Colon (tissue), 2 donors: ENCODE data around the gene SUSD4.
"Not testable (repeated sequence)": the region's sequence is repeated elsewhere in the genome, so short reads cannot be mapped to it uniquely, and the experiment has no call there.

Source experiments
- FAIRE-seq: peaks from 2 replicates; lab custom pipeline; 2012; peaks lifted over from hg19 to GRCh38; lab: Jason Lieb, UNC
- donor health status: control.
- donor health status: control.

Gene SUSD4

DNA sequence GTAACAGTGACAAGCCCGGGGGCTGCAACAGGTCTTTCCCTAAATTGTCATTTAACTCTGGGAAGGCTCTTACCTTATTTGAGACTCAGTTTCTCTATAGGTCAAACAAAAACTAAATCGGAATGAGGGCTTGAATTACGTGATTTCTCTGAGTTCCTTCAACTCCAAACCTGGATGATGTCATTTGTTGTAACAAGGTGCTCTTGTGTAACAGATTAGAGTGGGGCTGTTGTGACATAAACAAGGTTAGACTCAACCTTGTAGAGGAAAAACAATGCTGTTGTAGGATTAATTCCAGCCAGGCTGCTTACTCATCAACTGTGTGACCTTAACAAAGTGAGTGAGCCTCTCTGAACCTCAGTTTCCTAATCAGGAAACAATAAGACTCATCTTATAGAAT lies 74.4 kb downstream of the SUSD4 start:
- FAIRE-seq, result no peak

DNA sequence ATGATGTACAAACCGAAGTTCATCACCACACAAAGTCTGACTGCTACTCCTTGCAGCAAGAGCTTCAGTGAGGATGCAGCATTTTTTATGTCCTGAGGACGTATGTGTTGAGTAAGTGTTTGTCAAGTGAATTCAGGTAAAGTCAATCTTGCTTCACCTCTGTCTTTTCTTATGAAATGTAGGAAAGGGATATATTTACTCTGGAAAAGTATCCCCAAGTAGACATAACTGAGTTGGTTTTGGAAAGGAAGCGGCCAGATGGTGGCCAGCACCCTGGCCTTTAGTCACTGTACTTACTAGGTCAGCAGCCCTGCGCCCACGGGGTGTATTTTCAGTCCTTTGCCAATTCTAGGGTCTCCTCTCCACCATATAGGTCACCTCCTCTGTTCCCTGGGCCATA lies 75.2 kb downstream of the SUSD4 start:
- no peak for FAIRE-seq

DNA sequence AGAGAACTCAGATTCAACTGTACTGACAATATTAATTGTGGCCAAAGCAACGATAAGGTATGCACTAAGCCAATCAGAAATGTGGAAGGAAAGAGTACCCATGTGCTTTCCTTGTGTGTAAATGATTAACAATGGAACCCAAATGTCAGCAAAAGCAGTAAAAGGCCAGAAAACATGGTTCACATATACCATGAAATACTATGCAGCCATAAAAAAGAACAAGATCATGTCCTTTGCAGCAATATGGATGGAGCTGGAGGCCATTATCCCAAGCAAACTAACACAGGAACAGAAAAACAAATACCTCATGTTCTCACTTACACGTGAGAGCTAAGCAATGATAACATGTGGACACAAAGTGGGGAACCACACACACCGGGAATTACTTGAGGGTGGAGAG lies 78.5 kb downstream of the SUSD4 start:
- FAIRE-seq, result no peak

DNA sequence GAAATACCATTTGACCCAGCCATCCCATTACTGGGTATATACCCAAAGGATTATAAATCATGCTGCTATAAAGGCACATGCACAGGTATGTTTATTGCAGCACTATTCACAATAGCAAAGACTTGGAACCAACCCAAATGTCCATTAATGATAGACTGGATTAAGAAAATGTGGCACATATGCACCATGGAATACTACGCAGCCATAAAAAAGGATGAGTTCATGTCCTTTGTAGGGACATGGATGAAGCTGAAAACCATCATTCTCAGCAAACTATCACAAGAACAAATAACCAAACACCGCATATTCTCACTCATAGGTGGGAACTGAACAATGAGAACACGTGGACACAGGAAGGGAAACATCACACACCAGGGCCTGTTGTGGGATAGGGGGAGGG lies 80.3 kb downstream of the SUSD4 start:
- FAIRE-seq, result not testable (repeated sequence)

DNA sequence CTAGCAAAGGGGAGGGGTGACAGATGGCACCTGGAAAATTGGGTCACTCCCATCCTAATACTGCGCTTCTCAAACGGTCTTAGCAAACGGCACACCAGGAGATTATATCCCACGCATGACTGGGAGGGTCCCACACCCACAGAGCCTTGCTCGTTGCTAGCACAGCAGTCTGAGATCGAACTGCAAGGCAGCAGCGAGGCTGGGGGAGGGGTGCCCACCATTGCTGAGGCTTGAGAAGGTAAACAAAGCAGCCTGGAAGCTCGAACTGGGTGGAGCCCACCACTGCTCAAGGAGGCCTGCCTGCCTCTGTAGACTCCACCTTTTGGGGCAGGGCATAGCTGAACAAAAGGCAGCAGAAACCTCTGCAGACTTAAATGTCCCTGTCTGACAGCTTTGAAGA lies 85.7 kb downstream of the SUSD4 start:
- not testable (repeated sequence) for FAIRE-seq

DNA sequence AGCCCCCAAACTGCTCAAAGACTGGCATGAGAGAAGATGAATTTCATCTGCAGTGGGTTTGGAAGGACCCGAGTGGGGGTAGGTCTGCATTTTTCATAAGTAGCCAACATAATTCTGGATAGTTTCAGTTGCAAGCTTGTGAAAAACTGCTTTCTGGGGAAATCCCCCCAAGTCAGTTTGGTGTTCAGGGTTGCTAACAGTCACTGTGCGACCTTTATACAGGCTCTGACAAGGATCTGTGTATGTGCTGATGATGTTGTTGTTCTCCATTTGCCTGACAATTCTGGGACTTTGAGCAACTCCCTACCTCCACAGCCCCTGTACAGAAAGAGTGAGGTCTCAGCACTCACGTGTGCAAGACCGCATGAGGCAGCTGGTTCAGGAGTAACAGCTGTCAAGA lies 87.9 kb downstream of the SUSD4 start:
- no peak for FAIRE-seq

DNA sequence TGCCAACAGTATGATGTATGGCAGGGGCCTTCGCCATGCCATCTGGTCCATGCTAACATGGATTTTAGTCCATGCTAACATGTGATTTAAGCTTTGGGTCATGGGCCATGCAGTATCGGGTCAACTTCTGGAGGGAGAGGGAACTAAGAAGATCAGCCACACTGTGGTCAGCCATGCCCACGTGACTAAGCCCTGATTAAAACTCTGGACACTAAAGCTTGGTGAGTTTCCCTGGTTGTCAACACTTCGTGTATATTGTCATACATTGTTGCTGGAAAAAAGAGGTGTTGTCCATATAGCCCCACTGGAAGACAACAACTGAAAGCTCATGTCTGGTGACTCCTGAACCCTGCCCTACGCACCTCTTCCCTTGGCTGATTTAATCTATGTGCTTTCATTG lies 90.5 kb downstream of the SUSD4 start:
- FAIRE-seq, result no peak

DNA sequence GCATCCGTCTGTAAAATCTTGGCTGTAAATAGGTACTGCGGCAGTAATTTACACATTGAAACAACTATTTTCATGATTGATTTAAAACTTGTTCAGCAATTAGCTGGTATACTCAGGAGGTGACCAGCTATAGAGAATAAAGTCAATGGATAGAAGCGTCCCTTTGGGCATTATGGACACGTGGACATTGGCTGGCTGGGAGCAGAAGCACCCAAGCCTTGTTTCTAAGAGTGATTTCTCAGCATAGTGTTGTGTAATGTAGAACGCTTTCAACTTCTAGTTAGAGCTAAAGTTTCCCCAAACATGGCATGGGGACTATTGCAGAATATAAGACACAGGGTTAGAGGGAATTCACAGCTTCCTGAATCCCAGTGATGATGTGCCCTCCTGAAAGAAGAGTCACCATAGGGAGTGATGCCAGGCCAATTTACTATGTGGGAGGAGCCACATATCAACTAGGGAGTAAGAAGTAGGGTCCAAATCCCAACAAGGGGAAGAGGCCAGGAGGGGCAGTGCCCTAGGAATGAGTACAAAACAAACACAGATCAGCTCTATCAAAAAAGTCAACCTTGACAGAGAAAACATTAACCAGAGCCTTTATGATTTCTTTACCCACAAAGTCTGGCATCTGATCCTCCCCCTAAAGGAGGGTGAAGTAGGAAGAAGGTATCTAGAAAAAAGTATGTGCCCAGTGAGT lies 92.7 kb downstream of the SUSD4 start:
- FAIRE-seq, result no peak

DNA sequence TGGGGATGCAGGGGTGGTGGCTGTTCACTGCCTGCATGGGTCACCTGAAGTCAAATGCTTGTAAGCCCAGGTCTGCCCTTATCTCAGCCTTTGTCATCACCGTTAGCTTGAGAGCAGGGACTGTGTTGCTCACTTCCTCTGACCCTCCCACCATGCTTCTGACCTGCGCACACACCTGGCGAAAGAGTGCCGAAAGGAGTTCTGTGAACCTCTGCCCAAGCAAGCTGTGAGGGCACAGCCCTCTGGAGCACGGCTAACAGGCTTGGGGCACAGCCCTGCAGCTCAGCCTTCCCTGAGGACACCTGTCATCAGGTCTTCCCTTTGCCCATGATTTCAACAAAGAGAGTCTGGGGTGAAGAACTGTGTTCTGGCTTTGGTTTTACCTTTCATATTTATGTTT lies 93.8 kb downstream of the SUSD4 start:
- FAIRE-seq, result no peak

DNA sequence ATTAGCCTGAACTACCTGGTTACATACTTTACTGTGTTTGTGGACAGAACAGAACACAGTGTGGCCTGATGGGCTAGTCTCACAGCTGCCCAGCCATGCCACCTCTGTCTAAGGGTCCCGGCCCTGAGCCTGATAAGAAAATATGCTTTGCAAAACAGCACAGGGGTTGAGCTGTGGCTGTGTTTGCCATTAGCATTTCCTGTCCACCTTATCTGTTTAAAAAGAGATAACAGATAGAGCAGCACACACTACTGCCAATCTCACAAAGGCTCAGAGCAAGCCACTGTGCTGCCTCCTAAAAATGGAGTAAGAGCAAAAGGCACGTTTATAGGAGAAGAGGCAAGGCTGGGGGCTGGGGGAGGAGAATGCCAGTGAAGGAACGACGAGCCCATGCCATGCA lies 95.0 kb downstream of the SUSD4 start:
- no peak for FAIRE-seq

DNA sequence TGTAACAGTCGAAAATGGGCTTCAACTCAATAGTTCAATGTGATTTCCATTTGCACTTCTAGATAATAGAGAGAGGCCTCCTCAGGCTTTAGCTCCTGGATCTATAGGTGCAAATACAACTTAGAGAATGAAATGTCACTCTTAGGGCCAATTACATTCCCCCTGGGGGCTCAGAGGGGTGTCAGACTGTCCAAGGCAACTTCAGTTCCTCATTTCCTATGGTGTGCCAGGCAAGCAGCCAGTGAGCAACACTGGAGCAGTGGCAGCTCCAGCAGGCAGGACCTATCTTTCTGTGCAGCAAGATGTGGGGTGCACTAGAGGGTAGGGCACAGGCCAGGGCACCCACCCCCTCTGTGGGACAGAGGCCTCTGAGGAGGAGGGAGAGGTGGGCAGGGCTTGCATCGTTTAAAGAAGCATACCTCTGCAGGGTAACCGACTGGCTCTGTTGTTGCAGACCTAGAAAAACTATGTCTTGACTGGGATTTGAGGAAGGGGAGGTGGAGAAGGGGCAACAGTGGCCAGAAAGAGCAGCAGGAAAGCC lies 97.3 kb downstream of the SUSD4 start:
- no peak for FAIRE-seq

DNA sequence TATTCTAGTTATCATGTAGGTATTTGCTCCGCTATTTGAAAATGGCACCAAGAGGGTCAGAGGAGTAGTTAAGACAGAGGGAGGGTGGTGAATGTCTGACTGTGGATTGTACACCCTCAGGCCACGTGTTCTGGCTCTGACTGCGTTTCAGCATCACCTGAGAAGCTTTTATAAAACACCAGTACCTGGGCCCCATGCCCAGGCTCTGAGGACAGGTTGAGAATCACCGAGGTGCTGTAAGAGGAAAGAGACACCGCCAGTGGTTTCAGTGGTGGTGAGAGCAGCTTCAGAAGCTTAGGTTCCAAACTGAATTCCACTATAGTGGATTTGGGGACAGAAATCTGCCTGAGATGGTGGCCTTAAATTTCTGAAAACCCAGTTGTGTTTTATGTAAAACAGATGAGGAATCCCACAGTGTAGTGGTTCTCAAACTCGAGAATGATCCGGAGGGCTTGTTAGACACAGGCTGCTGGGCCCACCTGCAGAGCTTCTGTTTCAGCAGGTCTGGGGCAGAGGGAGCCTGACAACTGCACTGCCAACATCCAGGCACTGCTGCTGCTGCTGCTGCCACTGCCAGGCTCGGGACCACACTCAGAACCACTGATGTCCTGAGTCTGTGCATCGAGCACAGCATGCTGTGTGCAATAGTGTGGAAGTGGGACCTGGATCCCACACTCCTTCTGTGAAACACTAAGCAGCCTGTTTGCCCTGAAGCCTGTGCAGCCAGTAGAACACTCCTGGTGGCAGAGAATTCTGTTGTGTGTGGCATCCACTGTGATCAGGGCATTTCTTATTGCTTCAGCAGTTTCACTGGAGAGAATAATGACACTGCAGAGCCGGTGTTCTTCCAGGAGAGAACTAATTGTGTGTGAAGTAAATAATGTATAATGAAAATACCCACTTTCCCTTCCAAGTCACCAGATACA lies 98.7 kb downstream of the SUSD4 start:
- FAIRE-seq, result no peak

DNA sequence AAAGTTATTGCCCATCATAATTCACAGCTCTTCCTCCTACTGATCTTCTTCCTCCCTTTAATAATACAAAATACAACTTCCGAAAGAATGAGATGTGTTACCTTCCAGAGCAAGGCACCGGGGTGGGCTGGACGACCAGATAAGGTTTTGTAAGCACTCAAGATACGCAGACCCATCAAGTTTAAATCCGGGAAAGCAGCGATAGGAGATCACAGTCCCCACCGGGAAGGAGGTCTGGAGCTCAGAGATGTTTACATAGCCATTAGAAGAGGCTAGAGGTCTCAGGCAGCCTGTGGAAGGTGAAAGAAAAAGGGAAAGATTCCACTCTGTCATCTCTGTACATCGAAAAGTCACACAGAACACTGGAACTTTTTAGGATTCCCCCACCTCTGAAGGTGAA lies 99.4 kb downstream of the SUSD4 start:
- no peak for FAIRE-seq

DNA sequence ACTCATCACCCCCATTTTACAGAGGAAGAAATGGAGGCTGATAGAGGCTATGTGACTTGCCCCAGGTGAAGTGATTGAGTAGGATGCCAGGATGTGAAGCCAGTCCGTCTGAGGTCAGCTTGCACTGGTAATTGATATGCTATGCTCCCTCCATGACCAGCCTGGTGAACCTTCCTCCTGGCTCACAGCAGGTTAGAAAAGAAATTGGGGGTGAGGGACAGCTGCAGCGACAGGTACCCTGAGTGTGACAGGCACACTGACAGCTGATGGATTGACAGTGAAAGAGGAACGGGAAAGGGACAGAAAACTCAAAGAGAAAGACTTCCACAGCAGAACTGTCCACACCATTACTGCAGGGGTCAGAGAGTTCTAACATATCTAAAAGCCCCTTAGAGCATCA lies 102.1 kb downstream of the SUSD4 start:
- no peak for FAIRE-seq

DNA sequence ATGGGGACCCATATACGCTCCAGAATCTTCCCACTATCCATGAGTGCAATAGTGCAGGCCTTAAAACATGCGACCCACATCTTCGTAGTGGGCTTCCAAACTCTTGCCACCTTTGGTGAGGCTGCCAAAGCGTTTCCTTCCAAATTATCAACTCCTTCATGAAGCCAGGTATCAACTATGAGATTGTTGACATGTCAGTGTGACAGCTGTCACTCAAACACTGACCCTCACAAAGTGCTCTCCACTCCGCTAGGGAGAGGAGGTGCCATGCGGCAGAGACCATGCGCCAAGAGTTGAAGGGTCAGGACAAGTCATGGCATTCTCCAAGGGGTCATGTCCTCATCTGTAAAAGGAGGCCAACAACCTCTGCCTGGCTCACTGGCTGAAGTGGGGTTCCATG lies 103.3 kb downstream of the SUSD4 start:
- FAIRE-seq, result no peak

DNA sequence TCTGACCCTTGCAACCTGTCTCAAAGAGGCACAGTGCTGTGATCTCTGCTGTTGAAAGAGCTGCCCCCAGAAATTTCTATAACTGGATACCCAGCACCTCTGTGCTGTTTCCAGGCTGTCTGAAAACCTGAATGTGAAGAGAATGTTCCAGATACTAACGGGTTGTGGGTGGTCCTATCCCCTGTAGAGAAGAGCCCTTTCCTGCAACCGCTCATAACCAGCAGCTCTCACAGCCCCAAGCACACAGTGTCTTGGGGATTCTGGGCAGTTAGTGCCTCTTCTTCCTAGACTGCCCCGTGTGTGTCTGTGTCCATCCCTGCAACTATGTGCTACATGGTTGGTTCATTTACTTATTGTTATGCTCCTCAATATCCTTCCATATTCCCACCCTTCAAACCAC lies 104.5 kb downstream of the SUSD4 start:
- no peak for FAIRE-seq

DNA sequence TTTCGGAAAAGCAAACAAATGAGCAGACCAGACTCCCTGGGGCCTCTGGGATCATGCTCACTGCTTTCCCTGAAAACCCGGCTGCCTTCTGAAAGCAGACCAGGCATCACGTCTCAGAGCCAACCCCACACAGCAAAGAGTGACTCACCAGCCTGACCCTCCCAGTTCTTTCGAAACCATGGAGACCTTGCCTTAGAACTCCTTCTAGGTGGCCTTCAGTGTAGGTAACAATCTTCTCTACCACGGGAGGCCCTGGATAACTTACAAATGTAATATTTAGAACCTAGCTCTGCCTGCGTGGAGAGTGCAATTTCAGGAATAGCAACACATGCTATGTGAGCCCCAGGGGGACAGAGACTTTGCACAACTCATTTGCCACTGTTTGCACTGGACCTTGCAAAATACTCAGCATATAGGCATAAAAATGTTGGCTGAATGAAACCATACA lies 105.2 kb downstream of the SUSD4 start:
- no peak for FAIRE-seq

DNA sequence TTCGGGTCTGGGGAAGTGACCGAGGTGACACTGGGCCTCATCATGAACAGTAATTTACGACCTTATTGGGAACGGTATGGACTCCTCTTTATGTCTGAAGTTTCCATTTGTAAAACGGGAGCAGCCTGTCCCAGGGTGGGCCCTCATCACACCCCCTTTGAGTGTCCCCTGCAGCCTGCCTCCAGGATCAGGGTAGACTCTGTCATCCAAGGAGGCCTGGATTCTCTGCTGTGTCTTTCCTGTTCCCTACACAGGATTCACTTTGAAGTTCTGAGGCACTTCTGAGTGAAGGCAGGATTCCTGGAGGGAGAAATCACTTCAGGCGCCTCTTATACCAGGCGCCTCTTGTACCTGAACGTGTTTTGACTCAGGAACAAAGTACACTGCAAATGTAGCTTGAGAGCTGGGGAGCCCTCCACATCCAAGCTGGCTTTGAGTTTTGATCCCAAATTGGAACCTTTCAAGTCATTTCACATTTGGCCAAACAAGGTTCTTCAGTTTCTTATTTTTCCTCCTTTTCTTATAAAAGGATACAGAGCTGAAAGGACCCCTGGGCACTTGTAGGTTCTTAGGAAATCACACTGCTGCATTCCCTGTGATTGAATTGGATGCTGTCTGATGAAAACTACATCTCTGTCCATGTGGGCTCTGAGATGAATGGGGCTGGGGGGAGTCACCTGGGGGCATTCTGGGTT lies 106.0 kb downstream of the SUSD4 start:
- no peak for FAIRE-seq

DNA sequence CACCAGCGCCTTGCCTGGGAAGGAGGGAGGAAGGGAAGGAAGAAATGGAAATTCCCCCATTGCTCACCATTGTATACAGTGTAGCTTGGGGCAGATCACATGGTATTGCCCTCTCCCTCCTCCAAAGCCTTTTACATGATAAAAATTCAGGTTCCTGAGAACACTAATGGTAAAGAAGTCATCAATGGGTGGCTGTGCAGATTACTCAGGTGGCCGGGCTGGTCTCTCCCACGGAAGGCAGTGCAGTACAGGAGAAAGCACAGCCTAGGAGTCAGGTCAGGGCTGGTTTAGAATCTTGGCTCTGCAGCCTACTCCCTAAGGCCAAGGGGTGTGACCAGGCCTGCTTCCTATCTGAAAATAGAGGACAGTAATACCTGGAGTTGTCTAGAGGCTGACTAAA lies 107.9 kb downstream of the SUSD4 start:
- no peak for FAIRE-seq

DNA sequence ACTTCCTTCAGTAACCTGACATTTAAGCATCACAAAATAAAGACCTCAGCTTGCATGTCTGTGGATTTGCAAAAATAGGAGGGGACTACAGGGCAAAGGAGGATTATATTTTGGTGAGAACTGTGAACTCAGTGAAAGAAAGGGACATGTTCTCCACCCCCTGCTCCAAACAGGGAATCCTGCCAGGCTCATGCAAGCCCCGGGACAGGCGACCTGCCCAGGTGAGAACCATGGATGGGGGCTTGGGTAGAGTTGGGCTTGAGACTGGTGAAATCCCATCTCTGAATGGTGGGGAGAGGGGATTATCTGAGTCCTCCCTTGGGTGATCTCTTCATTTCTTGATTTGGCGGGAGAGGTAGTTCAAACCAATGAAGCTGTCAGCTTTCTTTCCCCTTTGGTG lies 110.1 kb downstream of the SUSD4 start:
- FAIRE-seq, result no peak

DNA sequence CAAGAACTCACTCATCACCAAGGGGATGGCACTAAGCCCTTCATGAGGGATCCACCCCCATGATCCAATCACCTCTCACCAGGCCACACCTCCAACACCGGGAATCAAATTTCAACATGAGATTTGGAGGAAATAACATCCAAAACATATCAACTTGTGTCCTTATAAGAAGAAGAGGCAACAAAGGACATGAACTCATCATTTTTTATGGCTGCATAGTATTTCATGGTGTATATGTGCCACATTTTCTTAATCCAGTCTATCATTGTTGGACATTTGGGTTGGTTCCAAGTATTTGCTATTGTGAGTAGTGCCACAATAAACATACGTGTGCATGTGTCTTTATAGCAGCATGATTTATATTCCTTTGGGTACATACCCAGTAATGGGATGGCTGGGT lies 112.6 kb downstream of the SUSD4 start:
- FAIRE-seq, result not testable (repeated sequence)

DNA sequence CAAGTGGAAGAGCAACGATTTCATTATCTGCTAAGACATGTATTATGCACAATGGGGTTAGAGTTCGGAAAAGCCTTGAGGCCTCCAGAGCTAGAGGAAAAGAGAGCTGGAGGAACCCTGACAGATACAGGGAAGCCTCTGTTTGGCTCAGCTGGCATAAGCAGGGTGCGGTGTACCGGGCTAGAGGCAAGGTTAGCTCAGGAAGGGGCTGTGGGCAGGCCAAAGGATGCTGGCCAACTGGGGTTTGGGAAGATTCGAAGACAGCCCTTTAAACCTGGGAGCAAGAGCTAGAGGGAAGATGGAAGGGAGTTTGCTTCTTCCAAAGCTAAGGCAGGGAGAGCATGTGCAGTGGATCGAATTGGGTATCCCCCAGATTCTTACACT lies 113.4 kb downstream of the SUSD4 start:
- FAIRE-seq, result no peak
